GM20000 (cell line): ENCODE measurements around the gene SCARF1.

ENCODE experiments used
- DNase-seq: peaks from one replicate; pipeline ENCODE4 v3.0.0; 2012; ENCODE audit warnings: low spot score
- TF ChIP-seq, protein P1 (sequence below): IDR thresholded peaks from 2 replicates; pipeline ENCODE4 v1.5.1; 2012; ENCODE audit warnings: mild to moderate bottlenecking, control low read depth; ENCODE audit errors: extremely low read depth, missing control alignments

The SCARF1 gene

GRCh38 chr17:1591474-1592090, 54.0 kb downstream of the SCARF1 start:
- DNase-seq, result peak; percentile 23
- TF ChIP-seq, protein P1, sequence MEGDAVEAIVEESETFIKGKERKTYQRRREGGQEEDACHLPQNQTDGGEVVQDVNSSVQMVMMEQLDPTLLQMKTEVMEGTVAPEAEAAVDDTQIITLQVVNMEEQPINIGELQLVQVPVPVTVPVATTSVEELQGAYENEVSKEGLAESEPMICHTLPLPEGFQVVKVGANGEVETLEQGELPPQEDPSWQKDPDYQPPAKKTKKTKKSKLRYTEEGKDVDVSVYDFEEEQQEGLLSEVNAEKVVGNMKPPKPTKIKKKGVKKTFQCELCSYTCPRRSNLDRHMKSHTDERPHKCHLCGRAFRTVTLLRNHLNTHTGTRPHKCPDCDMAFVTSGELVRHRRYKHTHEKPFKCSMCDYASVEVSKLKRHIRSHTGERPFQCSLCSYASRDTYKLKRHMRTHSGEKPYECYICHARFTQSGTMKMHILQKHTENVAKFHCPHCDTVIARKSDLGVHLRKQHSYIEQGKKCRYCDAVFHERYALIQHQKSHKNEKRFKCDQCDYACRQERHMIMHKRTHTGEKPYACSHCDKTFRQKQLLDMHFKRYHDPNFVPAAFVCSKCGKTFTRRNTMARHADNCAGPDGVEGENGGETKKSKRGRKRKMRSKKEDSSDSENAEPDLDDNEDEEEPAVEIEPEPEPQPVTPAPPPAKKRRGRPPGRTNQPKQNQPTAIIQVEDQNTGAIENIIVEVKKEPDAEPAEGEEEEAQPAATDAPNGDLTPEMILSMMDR, result no peak

- DNase-seq, result peak; percentile 30
Measured at GRCh38 chr17:1590747-1591473, 54.6 kb downstream of the SCARF1 start.

DNA sequence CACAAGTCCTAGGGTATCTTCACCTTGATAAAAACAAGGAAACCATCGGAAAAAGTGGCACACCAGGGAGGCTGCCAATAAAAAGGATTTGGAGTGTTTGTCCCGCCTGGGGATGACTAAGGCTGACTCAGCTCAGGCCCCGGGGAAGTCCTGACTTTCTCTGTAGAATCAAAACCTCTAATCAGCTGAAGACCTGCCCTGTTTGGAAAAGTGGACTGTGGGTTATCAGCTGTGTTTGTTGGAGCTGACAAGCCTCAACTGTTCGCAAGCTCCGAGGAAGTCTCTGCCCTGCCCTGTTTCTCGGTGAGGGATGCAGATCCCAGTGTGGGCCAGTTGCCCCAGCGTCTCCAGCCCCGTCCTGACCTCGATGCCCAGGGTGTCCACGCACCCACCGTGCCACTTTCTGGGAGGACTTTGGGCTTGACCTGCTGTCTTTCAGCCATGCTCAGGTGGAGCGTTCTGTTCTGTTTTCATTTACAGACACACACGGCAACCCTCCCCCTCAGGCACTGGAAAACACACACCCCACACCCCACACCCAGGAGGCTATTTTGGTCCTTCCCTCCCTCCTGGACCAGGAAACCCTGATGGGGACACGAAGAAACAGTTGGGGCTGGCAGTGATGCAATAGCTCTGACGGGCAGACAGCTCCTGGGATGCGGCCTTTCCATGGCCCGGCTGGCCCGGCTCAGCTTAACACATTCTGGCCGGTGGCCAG, 55.3 kb downstream of the SCARF1 start:
- TF ChIP-seq, protein P1, result no peak

More at GRCh38 chr17:1590747-1591473, 54.6 kb downstream of the SCARF1 start:
- TF ChIP-seq, protein P1, result no peak

GRCh38 chr17:1588821-1589585, 56.5 kb downstream of the SCARF1 start:
- peak; percentile 19 for DNase-seq
- TF ChIP-seq, protein P1, result no peak

More for the DNA sequence above, 55.3 kb downstream of the SCARF1 start:
- DNase-seq, result peak; percentile 62

- DNase-seq, result no peak
- TF ChIP-seq, protein P1, result no peak
Measured at GRCh38 chr17:1584167-1584566, 61.4 kb downstream of the SCARF1 start.
